DND-41 (cell line): ENCODE results near the gene OPCML.

Experiments
- ATAC-seq: fragments of 200-7000 bp; cut with Tn5 transposase; 3 replicates; pipeline ENCODE4 v1.9.1; 2021; ENCODE audit warnings: low read depth; ENCODE audit not compliant: insufficient read depth
- DNase-seq: peaks from one replicate; pipeline ENCODE4 v3.0.0-alpha.2; 2020
- H2AFZ ChIP-seq: 2 replicates; pipeline ENCODE4 v1.6.0; 2012; ENCODE audit warnings: low read depth, low read length
- H3K27ac ChIP-seq: 2 replicates; pipeline ENCODE4 v1.5.1; 2012; ENCODE audit warnings: low read length, inconsistent platforms
- H3K27me3 ChIP-seq: fragments of 200-600 bp; sonication (generic); 2 replicates; pipeline ENCODE4 v1.6.0; 2012; ENCODE audit warnings: low read length, mild to moderate bottlenecking, inconsistent platforms; ENCODE audit not compliant: insufficient read depth, poor library complexity
- H3K36me3 ChIP-seq: 2 replicates; pipeline ENCODE4 v1.5.1; 2012; ENCODE audit warnings: low read length, inconsistent platforms; ENCODE audit not compliant: insufficient read depth
- H3K4me1 ChIP-seq: 2 replicates; pipeline ENCODE4 v1.5.1; 2012; ENCODE audit warnings: mild to moderate bottlenecking, low read length; ENCODE audit not compliant: insufficient read depth
- H3K4me2 ChIP-seq: 2 replicates; pipeline ENCODE4 v1.6.0; 2012; ENCODE audit warnings: mild to moderate bottlenecking, moderate library complexity, low read length, inconsistent platforms; ENCODE audit not compliant: insufficient read depth
- H3K4me3 ChIP-seq, 2 experiments: fragments of 200-600 bp in 1 of 2; shearing (Covaris generic) in 1 of 2; 2 replicates each; pipeline ENCODE4 v1.5.1; 2012 to 2016; ENCODE audit warnings: inconsistent platforms in 2 of 2, low read length in 2 of 2, mild to moderate bottlenecking in 2 of 2, low read depth in 1 of 2, moderate library complexity in 1 of 2
- H3K79me2 ChIP-seq: 2 replicates; pipeline ENCODE4 v1.6.0; 2012; ENCODE audit warnings: low read length, inconsistent platforms; ENCODE audit not compliant: insufficient read depth
- H3K9ac ChIP-seq: 2 replicates; pipeline ENCODE4 v1.6.0; 2012; ENCODE audit warnings: low read depth, mild to moderate bottlenecking, inconsistent platforms, low read length, moderate library complexity
- H3K9me3 ChIP-seq: 2 replicates; pipeline ENCODE4 v1.5.1; 2012; ENCODE audit warnings: low read length, moderate library complexity, mild to moderate bottlenecking, inconsistent platforms; ENCODE audit not compliant: insufficient read depth, severe bottlenecking
- H4K20me1 ChIP-seq: 2 replicates; pipeline ENCODE4 v1.6.0; 2012; ENCODE audit warnings: low read length; ENCODE audit not compliant: insufficient read depth
- EZH2 ChIP-seq: IDR thresholded peaks from 3 replicates; pipeline ENCODE4 v1.6.1; 2012; ENCODE audit warnings: borderline replicate concordance, low read depth, mild to moderate bottlenecking, moderate library complexity, low read length, inconsistent platforms; ENCODE audit not compliant: severe bottlenecking
- TF ChIP-seq, protein P1 (sequence below): IDR thresholded peaks from 2 replicates; pipeline ENCODE4 v1.5.1; 2012; ENCODE audit warnings: borderline replicate concordance, low read length, moderate library complexity, mild to moderate bottlenecking; ENCODE audit not compliant: poor library complexity, severe bottlenecking; ENCODE audit errors: extremely low read depth

OPCML gene

GRCh38 chr11:132744771-132745170 is 787.5 kb downstream of the OPCML start:
- Histone ChIP-seq H2AFZ (no peak overlapping the region), H3K9me3 (no peaks in the 10 kb centered on the region), H4K20me1 (no peaks in the 10 kb centered on the region), H3K4me1 (no peaks in the 10 kb centered on the region), H3K27ac (no peak overlapping the region), H3K9ac (no peak overlapping the region), H3K27me3 (no peaks in the 10 kb centered on the region), H3K4me2 (no peak overlapping the region), H3K36me3 (no peaks in the 10 kb centered on the region), H3K79me2 (no peaks in the 10 kb centered on the region), H3K4me3 (no peak overlapping the region)
- TF ChIP-seq EZH2, result no peak
- TF ChIP-seq, protein P1, sequence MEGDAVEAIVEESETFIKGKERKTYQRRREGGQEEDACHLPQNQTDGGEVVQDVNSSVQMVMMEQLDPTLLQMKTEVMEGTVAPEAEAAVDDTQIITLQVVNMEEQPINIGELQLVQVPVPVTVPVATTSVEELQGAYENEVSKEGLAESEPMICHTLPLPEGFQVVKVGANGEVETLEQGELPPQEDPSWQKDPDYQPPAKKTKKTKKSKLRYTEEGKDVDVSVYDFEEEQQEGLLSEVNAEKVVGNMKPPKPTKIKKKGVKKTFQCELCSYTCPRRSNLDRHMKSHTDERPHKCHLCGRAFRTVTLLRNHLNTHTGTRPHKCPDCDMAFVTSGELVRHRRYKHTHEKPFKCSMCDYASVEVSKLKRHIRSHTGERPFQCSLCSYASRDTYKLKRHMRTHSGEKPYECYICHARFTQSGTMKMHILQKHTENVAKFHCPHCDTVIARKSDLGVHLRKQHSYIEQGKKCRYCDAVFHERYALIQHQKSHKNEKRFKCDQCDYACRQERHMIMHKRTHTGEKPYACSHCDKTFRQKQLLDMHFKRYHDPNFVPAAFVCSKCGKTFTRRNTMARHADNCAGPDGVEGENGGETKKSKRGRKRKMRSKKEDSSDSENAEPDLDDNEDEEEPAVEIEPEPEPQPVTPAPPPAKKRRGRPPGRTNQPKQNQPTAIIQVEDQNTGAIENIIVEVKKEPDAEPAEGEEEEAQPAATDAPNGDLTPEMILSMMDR, result no peak
- no peak for DNase-seq
- ATAC-seq, result no peak

GRCh38 chr11:132743601-132744000 is 788.7 kb downstream of the OPCML start:
- no peak overlapping the region for H3K9ac ChIP-seq
- DNase-seq, result no peak
- H3K4me1 ChIP-seq, result no peaks in the 10 kb centered on the region
- H3K79me2 ChIP-seq, result no peaks in the 10 kb centered on the region
- no peaks in the 10 kb centered on the region for H3K27me3 ChIP-seq
- peaks cover 6% of the 10 kb centered on the region for H3K9me3 ChIP-seq
- no peak for TF ChIP-seq EZH2
- TF ChIP-seq, protein P1, result no peak
- ATAC-seq, result no peak
- no peak overlapping the region for H3K4me3 ChIP-seq
- no peaks in the 10 kb centered on the region for H4K20me1 ChIP-seq
- H2AFZ ChIP-seq, result no peak overlapping the region
- no peak overlapping the region for H3K27ac ChIP-seq
- no peak overlapping the region for H3K4me2 ChIP-seq
- no peaks in the 10 kb centered on the region for H3K36me3 ChIP-seq

- Histone ChIP-seq H3K36me3 (no peaks in the 10 kb centered on the region), H3K9me3 (peaks cover 6% of the 10 kb centered on the region), H3K4me3 (no peak overlapping the region), H3K4me1 (no peaks in the 10 kb centered on the region), H4K20me1 (no peaks in the 10 kb centered on the region), H3K9ac (no peak overlapping the region), H3K79me2 (no peaks in the 10 kb centered on the region), H3K27me3 (no peaks in the 10 kb centered on the region), H3K27ac (no peak overlapping the region), H3K4me2 (no peak overlapping the region), H2AFZ (no peak overlapping the region)
- no peak for ATAC-seq
- TF ChIP-seq, protein P1, result no peak
- TF ChIP-seq EZH2, result no peak
- no peak for DNase-seq
These were observed 789.4 kb downstream of the OPCML start for GRCh38 chr11:132742929-132743328.

DNA sequence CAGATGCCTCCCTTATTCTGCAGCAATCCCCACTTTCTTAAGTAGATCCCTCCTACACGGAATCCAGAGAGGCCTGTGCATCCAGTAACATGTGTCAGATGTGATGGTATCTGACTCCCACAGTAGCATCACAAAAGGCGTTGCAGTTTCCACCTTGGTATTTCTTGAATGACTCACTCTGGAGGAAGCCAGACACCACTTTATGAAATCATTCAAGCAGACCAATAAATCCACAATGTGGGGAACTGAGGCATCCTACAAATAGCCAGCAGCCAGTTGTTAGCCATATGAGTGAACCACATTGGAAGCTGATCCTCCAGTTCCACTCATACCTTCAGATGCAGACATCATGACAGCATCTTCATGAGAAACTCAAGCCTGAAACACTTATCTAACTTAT is 798.1 kb downstream of the OPCML start:
- no peak overlapping the region for H2AFZ ChIP-seq
- no peaks in the 10 kb centered on the region for H3K4me1 ChIP-seq
- H3K9me3 ChIP-seq, result peaks cover 4% of the 10 kb centered on the region

More for the DNA sequence above, 798.1 kb downstream of the OPCML start:
- Histone ChIP-seq H3K79me2 (no peaks in the 10 kb centered on the region), H3K36me3 (no peaks in the 10 kb centered on the region), H3K27me3 (no peaks in the 10 kb centered on the region), H3K27ac (no peak overlapping the region), H3K4me3 (no peak overlapping the region), H3K4me2 (no peak overlapping the region), H4K20me1 (no peaks in the 10 kb centered on the region), H3K9ac (no peak overlapping the region)
- ATAC-seq (no peak), DNase-seq (no peak)
- TF ChIP-seq, protein P1, result no peak
